ENCODE data around the gene MANBA.

The MANBA gene

GRCh38 chr4:102760645-102761295 lies at the start of gene MANBA:
TSS of gene MANBA (minus strand) at chr4:102760968. CDS start at chr4:102760894, 74 bp downstream.
- peak; percentile 68 for DNase-seq

DNA sequence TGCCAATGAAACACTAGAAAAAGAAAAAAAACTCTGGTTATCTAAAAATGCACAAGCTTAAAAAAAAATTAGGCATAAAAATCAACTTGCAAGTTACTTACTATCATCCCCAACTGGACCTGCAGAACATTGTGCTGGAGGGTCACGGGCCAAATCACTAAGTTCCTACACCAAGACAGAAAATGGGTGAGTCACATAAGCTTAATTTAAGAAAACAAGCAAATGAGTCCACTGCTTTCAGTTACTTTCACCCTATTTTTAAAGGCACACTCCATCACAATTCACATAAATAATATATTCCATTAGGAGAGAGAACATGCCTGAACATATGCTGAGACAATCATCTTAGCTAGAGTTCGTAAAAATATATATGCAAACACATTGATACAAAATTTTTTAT lies 48.9 kb upstream of the MANBA start:
- no peak for DNase-seq

DNA sequence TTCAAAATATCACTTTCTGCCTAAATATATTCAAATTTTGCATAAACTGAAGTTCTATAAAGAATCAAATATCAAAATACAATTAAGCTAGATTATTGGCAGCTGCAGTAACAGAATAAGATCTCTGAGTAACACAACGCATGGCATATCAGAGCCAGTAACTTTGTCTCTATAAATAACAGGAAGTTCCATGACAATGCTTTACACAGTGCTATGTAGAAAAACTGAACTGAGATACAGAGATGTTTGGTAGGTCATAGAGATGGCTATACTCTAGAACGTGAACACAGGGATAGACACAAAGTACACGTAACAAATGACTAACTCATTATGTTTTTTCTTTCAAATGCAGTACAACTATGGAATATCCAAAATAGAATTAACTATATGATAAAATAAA lies 48.4 kb upstream of the MANBA start:
- no peak for DNase-seq

DNA sequence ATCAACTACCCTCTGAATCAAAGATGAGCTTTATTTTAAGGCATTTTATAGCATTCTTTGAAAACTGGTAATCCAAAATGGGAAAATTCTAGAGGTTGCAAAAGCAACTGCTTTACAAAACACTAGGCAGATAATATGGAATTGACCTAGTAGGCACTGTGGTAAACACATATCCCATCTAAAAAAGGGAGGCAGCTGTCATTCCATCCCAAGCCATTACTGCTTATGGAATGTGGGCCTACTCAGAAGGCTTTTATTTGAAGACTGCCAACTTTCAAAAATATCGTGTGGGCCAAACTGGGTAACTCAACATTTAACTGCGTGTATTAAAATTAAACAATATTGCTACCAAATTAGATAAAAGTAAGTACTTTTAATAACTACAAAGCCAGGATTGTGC lies 47.2 kb upstream of the MANBA start:
- no peak for DNase-seq

- no peak for DNase-seq
These were observed 46.6 kb upstream of the MANBA start for GRCh38 chr4:102807345-102807744.

DNA sequence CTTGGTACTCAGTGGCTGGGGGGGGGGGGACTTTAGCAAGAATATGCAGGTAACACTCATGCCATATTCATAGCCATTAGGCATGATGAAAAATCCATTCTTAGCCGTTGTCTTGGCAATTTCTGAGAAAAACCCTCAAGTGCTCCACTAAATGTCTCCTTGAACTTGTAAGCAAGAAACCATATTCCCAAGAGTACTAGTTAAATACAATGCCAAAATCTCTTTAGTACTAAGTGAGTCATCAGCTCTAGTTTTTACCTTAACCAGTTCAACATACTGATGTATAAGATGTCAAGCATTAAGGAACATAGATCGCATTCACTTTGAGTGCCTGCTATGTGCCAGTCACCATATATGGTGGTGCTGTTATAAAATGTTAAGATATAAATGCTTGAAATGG lies 39.0 kb upstream of the MANBA start:
- peak; percentile 78 for DNase-seq

GRCh38 chr4:102794999-102795398 lies 34.2 kb upstream of the MANBA start:
- no peak for DNase-seq

- no peak for DNase-seq
These were observed 31.7 kb upstream of the MANBA start for GRCh38 chr4:102792361-102792936.

GRCh38 chr4:102791318-102791835 lies 30.6 kb upstream of the MANBA start:
- DNase-seq = no peak

DNA sequence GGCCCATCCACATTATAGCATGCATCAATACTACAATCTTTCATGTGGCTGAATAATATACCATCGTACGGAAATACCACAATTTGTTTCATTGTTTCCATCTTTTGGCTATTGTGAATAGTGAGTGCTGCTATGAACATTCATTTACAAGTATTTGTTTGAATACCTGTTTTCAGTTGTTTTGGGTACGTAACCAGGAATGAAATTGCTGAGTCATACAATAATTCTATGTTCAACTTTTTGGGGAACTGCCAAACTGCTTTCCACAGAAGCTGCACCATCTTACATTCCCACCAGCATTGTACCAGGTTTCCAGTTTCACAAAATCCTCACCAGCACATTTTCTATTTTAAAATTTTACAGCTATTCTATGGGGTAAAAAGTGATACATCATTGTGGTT lies 28.5 kb upstream of the MANBA start:
- peak; percentile 80 for DNase-seq

DNA sequence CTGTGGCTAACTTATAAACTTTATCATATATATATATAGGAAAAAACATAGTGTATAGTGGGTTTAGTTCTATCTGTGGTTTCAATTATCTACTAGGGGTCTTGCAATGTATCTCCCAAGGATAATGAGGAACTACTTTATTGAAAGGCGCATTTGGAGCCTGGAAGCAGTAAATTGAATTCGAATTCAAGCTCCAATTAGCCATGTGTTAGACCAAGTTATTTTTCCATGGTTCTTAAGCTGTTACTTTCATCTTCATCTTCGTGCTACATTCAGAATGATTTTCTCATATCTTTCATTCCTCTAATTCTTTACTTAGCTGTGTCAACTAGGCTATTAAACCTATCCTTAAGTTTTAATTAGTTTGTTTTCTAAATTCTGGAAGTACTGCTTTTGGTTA lies 27.2 kb upstream of the MANBA start:
- no peak for DNase-seq

DNA sequence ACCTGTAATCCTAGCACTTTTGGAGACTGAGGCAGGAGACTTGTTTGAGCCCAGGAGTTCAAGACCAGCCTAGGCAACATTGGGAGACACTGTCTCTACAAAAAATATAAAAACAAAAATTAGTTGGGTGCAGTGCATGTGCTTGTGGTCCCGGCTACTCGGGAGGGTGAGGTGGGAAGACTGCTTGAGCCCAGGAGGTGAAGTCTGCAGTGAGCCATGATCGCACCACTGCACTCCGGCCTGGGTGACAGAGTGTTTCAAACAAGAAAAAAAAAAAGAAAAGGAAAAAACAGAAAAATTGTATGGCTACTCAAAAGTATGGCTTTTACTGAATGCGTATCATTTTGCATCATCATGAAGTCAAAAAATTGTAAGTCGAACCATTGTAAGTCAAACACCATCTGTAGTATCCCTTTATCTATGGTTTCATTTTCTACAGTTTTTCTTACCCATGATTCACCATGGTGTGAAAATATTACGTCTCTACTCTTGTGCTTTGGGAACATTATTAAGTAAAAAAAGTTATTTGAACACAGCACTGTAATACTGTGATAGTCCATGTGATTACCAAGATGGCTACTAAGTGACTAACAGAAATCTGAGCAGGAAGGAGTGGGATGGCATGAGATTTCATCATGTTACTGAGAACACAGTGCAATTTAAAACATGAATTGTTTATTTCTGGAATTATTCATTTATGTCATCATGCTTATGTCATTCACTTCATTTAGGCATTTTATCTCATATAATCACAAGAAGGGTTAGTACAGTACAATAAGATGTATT lies 26.5 kb upstream of the MANBA start:
- DNase-seq = peak; percentile 57

- no peak for DNase-seq
These were observed 25.5 kb upstream of the MANBA start for GRCh38 chr4:102786279-102786678.

GRCh38 chr4:102783006-102783405 lies 22.2 kb upstream of the MANBA start:
- peak; percentile 31 for DNase-seq

DNA sequence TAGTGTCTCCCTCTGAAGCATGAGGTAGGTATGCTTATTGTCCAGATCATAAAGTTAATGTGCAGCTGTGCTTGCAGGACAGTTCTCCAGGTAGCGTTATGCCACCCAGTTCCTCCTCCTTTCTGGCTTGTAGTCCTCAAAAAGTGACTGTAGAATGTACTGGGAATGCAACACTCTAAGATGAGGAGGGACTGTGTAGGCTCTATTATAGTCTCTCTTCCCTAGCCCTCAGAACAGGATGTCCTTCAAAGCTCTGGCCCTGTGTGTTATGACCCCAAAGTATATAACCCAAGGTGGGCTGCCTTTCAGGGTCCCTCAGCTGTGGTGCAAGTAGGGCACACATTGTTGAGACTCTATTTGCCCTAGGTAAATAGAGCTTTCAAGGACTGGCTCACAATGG lies 20.8 kb upstream of the MANBA start:
- DNase-seq = no peak

DNA sequence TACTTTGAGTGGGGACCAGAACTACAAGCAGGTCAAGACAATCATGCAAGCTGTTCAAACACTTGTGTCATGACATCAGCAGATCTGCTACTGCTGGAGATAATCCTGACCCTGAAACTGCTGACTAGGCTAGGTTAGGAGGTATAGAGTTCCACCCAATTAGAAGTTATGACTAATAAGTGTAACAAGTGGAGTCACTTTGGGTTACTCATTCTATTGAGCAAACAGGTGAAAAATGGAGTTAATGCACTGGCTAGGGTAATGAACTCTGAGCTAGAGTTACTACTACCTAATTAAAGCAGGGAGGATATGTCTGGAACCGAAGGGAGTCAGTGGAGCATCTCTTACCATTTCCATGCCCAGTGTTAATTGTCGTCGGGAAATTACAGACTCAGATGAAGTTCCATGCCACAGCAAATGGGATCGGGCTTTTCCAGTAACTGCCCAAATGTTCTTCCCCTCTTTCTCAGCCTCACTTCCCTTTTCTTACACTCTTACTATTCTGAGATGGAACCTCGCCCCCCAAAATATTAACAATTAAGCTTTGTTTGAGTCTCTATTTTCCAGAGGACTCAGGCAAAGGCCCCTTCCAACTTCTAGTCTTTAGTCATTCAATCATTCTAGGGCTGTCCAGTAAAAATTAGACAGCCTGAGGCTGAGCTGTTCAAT lies 19.8 kb upstream of the MANBA start:
- peak; percentile 17 for DNase-seq

- no peak for DNase-seq
These were observed 18.4 kb upstream of the MANBA start for GRCh38 chr4:102779204-102779603.

DNA sequence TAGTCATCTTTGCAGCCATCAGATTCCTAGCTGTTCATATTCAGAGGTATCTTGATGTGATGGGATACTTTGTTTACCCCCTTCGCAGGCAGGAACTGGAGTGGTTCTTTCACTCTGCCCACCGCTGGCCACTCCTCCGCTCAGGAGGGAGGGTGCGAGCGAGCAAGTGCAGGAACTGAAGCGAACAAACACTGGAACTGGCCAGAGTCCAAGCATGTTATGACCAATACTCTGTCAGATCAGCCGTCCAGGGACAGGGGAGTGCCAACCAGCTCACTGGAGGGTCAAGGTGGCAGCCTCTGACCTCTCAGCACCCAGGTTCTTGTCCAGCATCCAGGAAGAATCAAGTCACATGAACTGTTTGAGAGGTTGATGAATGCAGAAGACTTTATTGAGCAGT lies 18.0 kb upstream of the MANBA start:
- no peak for DNase-seq

- DNase-seq = no peak
These were observed 15.0 kb upstream of the MANBA start for GRCh38 chr4:102775805-102776204.

GRCh38 chr4:102774254-102774653 lies 13.5 kb upstream of the MANBA start:
- DNase-seq = no peak

- DNase-seq = no peak
These were observed 12.1 kb upstream of the MANBA start for GRCh38 chr4:102772738-102773340.

DNA sequence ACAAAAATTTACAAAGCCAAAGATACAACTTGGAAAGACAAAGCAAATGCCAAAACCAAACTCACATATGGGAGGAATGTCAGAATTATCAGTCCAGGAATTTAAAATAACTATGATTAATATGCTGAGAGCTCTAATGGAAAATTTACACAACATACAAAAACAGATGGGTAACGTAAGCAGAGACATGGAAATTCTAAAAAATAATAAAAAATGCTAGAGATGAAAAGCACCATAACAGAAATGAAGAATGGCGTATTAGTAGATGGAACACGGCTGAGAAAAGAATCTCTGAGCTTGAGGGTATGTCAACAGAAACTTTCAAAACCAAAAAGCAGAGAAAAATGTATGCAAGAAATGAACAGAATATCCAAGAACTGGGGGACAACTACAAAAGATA lies 4.1 kb upstream of the MANBA start:
- DNase-seq = no peak

DNA sequence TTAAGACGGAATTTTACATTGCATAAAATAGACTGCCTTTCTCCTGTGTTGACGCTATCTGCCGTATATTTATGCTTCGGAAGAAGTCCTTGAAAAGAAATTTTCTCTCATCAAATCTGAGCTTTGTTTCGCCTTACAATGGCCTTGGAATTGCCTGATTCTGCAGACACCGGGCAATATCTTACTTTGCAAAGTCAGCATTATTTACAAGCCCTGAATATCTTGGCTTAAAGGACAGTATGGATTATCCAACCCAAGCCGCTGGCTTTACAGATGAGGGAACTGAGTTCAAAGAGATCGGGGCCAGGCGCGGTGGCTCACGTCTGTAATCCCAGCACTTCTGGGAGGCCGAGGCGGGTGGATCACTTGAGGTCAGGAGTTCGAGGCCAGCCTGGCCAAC lies 1.1 kb upstream of the MANBA start:
- DNase-seq = no peak
